GM12878 (cell line): ENCODE results near the gene NDUFV2. TPM values are rescaled to one million over a fixed set of nuclear protein-coding genes. Genes with fewer than 3 reads are reported as not detected.

Experiments
- ATAC-seq: fragments of 200-7000 bp; cut with Tn5 transposase; 3 replicates; pipeline ENCODE4 v1.9.1; 2020; ENCODE audit warnings: mild to moderate bottlenecking, moderate library complexity
- BruUV-seq: library from RNA; stranded (reverse); fragments of 400-500 nt; replicated peaks from 2 replicates; lab custom pipeline; 2021; lab: Mats Ljungman, UMichigan
- CTCF ChIA-PET: fragments of 300-600 bp; sonication (Branson Sonifier 250); formaldehyde crosslinking; extraction: SDS; loops from one replicate; lab custom pipeline; 2021; ENCODE audit warnings: inconsistent platforms; lab: Yijun Ruan, JAX
- POLR2A ChIA-PET: fragments of 350-600 bp; formaldehyde crosslinking; extraction: SDS; loops from one replicate; lab custom pipeline; 2021; ENCODE audit warnings: inconsistent platforms; lab: Charles Lee
- RAD21 ChIA-PET: fragments of 300-600 bp; sonication (Branson Sonifier 250); formaldehyde crosslinking; loops from one replicate; lab custom pipeline; 2023; ENCODE audit warnings: antibody characterized with exemption; ENCODE audit not compliant: unreplicated experiment; lab: Charles Lee
- SMC1A ChIA-PET: fragments of 300-600 bp; sonication (Branson Sonifier 250); formaldehyde crosslinking; loops from one replicate; lab custom pipeline; 2023; ENCODE audit not compliant: unreplicated experiment, uncharacterized antibody; lab: Charles Lee
- DNase-seq: peaks from one replicate; pipeline ENCODE4 v3.0.0-alpha.2; 2011; ENCODE audit warnings: low read depth, low spot score
- FAIRE-seq: peaks from 3 replicates; lab custom pipeline; 2011; peaks lifted over from hg19 to GRCh38; lab: Jason Lieb, UNC
- H2AFZ ChIP-seq: 2 replicates; pipeline ENCODE4 v1.6.0; 2011; ENCODE audit warnings: low read depth, low read length, control low read depth; ENCODE audit not compliant: control insufficient read depth
- H3K27ac ChIP-seq: 2 replicates; pipeline ENCODE4 v1.5.1; 2011; ENCODE audit warnings: control low read depth; ENCODE audit not compliant: control insufficient read depth, insufficient read depth
- H3K27me3 ChIP-seq, 2 experiments: replicated peaks in 1 of 2; 2 replicates each; pipeline versions ENCODE4 v1.6.0 to v1.6.1; 2011; ENCODE audit warnings: low read length in 1 of 2; ENCODE audit not compliant: control insufficient read depth in 2 of 2, insufficient read depth in 2 of 2
- H3K36me3 ChIP-seq, 2 experiments: 2 replicates each; pipeline ENCODE4 v1.5.1; 2011; ENCODE audit warnings: low read length in 1 of 2; ENCODE audit not compliant: control insufficient read depth in 2 of 2, insufficient read depth in 2 of 2
- H3K4me1 ChIP-seq: 2 replicates; pipeline ENCODE4 v1.6.1; 2011; ENCODE audit warnings: mild to moderate bottlenecking, low read length, moderate library complexity, mixed read lengths; ENCODE audit not compliant: control insufficient read depth, insufficient read depth
- H3K4me2 ChIP-seq: 2 replicates; pipeline ENCODE4 v1.6.0; 2011; ENCODE audit warnings: control low read depth; ENCODE audit not compliant: control insufficient read depth, insufficient read depth
- H3K4me3 ChIP-seq: fragments of 200-600 bp; sonication (generic); 2 replicates; pipeline ENCODE4 v1.5.1; 2016
- H3K79me2 ChIP-seq: 2 replicates; pipeline ENCODE4 v1.6.0; 2011; ENCODE audit warnings: low read length; ENCODE audit not compliant: control insufficient read depth, insufficient read depth
- H3K9ac ChIP-seq: 2 replicates; pipeline ENCODE4 v1.8.0; 2011; ENCODE audit warnings: low read length, control low read depth, mixed read lengths; ENCODE audit not compliant: control insufficient read depth, insufficient read depth
- H3K9me3 ChIP-seq: replicated peaks from 3 replicates; pipeline ENCODE4 v1.5.1; 2011; ENCODE audit warnings: mild to moderate bottlenecking, low read length; ENCODE audit not compliant: control insufficient read depth, insufficient read depth
- H4K20me1 ChIP-seq: 2 replicates; pipeline ENCODE4 v1.6.0; 2011; ENCODE audit not compliant: control insufficient read depth, insufficient read depth
- ATF7 ChIP-seq: fragments of 450-650 bp; IDR thresholded peaks from 2 replicates; pipeline ENCODE4 v1.6.1; 2016; ENCODE audit warnings: low read depth, mild to moderate bottlenecking
- EP300 ChIP-seq, 2 experiments: fragments of 150-350 bp in 1 of 2; IDR thresholded peaks; 2 replicates each; pipeline ENCODE4 v1.6.1; 2011 to 2012; ENCODE audit warnings: low read depth in 2 of 2, low read length in 2 of 2, borderline replicate concordance in 1 of 2, improper control_type of control experiment in 1 of 2, inconsistent platforms in 1 of 2; ENCODE audit not compliant: control insufficient read depth in 1 of 2
- NBN ChIP-seq: fragments of 450-650 bp; IDR thresholded peaks from 2 replicates; pipeline ENCODE4 v1.6.1; 2016
- NFYB ChIP-seq: IDR thresholded peaks from 2 replicates; pipeline ENCODE4 v1.6.1; 2011; ENCODE audit warnings: low read depth, mild to moderate bottlenecking, low read length, improper control_type of control experiment, moderate library complexity; ENCODE audit not compliant: insufficient read depth
- PML ChIP-seq: IDR thresholded peaks from 2 replicates; pipeline ENCODE4 v1.6.1; 2012; ENCODE audit warnings: low read length, inconsistent platforms
- RUNX3 ChIP-seq: IDR thresholded peaks from 2 replicates; pipeline ENCODE4 v1.6.1; 2012; ENCODE audit warnings: low read length, inconsistent platforms
- TARDBP ChIP-seq: IDR thresholded peaks from 2 replicates; pipeline ENCODE4 v1.6.1; 2016; ENCODE audit warnings: borderline replicate concordance
- TCF3 ChIP-seq: IDR thresholded peaks from 2 replicates; pipeline ENCODE4 v1.6.1; 2012; ENCODE audit warnings: low read depth, mild to moderate bottlenecking, low read length, borderline replicate concordance; ENCODE audit not compliant: insufficient read depth
- WGBS: methylation state at CpG from one replicate; pipeline ENCODE4 v1.1.6; 2016; ENCODE audit warnings: low lambda C conversion rate; ENCODE audit not compliant: insufficient replicate concordance, insufficient coverage; ENCODE audit errors: missing lambda C conversion rate; 5-methylcytosine and 5-hydroxymethylcytosine counted together
- in situ Hi-C: fragments of 300-500 bp; cut with MboI; formaldehyde crosslinking; loops from 9 replicates; pipeline ENCODE4 v1.14.3; 2018; ENCODE audit warnings: mixed read lengths
- intact Hi-C: fragments of 100-400 bp; cut with micrococcal nuclease; formaldehyde crosslinking; loops from one replicate; pipeline ENCODE4 v1.14.2; 2022; ENCODE audit not compliant: unreplicated experiment
- polyA plus RNA-seq, 11 experiments: library from polyadenylated mRNA; depleted of rRNA in 4 of 11; unstranded in 6 of 11; stranded (reverse) in 5 of 11; fragments of >200 nt; fragmentation: Nextera tagmentation in 4 of 11; fragmentation: Illumina TruSeq in 1 of 11; extraction: Ambion mirVana in 4 of 11; extraction: Trizol in 1 of 11; gene quantifications; 1 replicate in 1 of 11; 2 replicates in 10 of 11; pipeline versions ENCODE4 v1.2.1 to v1.2.3, GENCODE V29; 2011 to 2016; ENCODE audit warnings: inconsistent platforms in 2 of 11, missing spikeins in 2 of 11, low read depth in 1 of 11
- total RNA-seq, 4 experiments: library from RNA; depleted of rRNA in 3 of 4; stranded (reverse); fragments of >200 nt in 3 of 4; fragmentation: Illumina TruSeq in 1 of 4; extraction: Trizol in 1 of 4; gene quantifications; 2 replicates each; pipeline versions ENCODE4 v1.2.1 to v1.2.3, GENCODE V29; 2013 to 2021
- TF ChIP-seq, protein P1 (sequence below): fragments of 450-650 bp; formaldehyde crosslinking; IDR thresholded peaks from 2 replicates; pipeline ENCODE4 v1.5.0; 2022; ENCODE audit warnings: mild to moderate bottlenecking, missing genetic modification characterization
- TF ChIP-seq, protein P2 (sequence below): fragments of 450-650 bp; formaldehyde crosslinking; IDR thresholded peaks from 2 replicates; pipeline ENCODE4 v1.4.0; 2022; ENCODE audit warnings: mild to moderate bottlenecking, moderate library complexity
- TF ChIP-seq, protein P3 (sequence below): IDR thresholded peaks from 2 replicates; pipeline ENCODE4 v1.6.1; 2012; ENCODE audit warnings: low read depth, low read length, improper control_type of control experiment
- TF ChIP-seq, protein P4 (sequence below): fragments of 450-650 bp; IDR thresholded peaks from 2 replicates; pipeline ENCODE4 v1.6.1; 2016; ENCODE audit warnings: mild to moderate bottlenecking, moderate library complexity, borderline replicate concordance

Gene NDUFV2
- total and polyA plus RNA-seq, 10 of the 15 experiments (the other 5 are each of a cell fraction or from before 2014, with no cell fraction given) = 236 to 590 (median 321) TPM

DNA sequence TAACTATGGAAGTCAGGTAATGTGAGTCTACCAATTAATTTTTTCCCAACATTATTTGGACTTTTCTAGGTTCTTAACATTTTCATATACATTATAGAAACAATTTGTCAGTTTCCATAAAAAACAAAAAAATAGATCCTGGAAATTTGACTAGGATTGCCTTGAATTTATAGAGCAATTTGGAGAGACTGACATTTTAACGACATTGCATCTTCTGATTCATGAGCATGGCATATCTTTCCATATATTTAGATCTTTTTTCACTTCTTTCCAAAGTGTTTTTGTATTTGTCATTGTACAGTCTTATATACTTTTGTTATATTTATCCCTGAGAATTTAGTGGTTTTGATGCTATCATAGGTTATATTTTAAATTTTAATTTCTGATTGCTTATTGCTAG is 76.1 kb downstream of the NDUFV2 start:
- BruUV-seq = no TSS peak
- peaks cover 7% of the 10 kb centered on the region for H3K4me1 ChIP-seq
- H3K4me2 ChIP-seq = no peak overlapping the region
- no peak overlapping the region for H3K27ac ChIP-seq
- H3K9ac ChIP-seq = no peak overlapping the region
- H4K20me1 ChIP-seq = no peaks in the 10 kb centered on the region
- intact Hi-C loops (no loop called here), in situ Hi-C loops (no loop called here)
- H3K27me3 ChIP-seq = no peaks in the 10 kb centered on the region
- H2AFZ ChIP-seq = no peak overlapping the region
- FAIRE-seq (no peak), ATAC-seq (no peak), DNase-seq (no peak)
- peaks cover 0 to 13% of the 10 kb centered on the region in 2 experiments; a peak in 2 of 4 replicates for H3K36me3 ChIP-seq
- ChIA-PET RAD21 (no interaction called here), SMC1A (no interaction called here), CTCF (interaction anchor here (1.3 kb wide), 1 partner anchor 17 kb away, joined by 5 read pairs; no protein-coding TSS in a partner anchor), POLR2A (no interaction called here)
- H3K9me3 ChIP-seq = peaks cover 5% of the 10 kb centered on the region
- TF ChIP-seq EP300 (IDR thresholded peaks at IDR 0.05; ENCODE audit: borderline replicate concordance in 1 of 2, control insufficient read depth in 1 of 2, low read depth in 2 of 2, low read length in 2 of 2) = no peak
- no peak for TF ChIP-seq TARDBP
- no peak for TF ChIP-seq ATF7
- no peak for TF ChIP-seq TCF3
- TF ChIP-seq NFYB = no peak
- TF ChIP-seq, protein P1, sequence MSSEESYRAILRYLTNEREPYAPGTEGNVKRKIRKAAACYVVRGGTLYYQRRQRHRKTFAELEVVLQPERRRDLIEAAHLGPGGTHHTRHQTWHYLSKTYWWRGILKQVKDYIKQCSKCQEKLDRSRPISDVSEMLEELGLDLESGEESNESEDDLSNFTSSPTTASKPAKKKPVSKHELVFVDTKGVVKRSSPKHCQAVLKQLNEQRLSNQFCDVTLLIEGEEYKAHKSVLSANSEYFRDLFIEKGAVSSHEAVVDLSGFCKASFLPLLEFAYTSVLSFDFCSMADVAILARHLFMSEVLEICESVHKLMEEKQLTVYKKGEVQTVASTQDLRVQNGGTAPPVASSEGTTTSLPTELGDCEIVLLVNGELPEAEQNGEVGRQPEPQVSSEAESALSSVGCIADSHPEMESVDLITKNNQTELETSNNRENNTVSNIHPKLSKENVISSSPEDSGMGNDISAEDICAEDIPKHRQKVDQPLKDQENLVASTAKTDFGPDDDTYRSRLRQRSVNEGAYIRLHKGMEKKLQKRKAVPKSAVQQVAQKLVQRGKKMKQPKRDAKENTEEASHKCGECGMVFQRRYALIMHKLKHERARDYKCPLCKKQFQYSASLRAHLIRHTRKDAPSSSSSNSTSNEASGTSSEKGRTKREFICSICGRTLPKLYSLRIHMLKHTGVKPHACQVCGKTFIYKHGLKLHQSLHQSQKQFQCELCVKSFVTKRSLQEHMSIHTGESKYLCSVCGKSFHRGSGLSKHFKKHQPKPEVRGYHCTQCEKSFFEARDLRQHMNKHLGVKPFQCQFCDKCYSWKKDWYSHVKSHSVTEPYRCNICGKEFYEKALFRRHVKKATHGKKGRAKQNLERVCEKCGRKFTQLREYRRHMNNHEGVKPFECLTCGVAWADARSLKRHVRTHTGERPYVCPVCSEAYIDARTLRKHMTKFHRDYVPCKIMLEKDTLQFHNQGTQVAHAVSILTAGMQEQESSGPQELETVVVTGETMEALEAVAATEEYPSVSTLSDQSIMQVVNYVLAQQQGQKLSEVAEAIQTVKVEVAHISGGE (CRISPR knock-in tag) = no peak
- no peak for TF ChIP-seq RUNX3
- TF ChIP-seq, protein P2, sequence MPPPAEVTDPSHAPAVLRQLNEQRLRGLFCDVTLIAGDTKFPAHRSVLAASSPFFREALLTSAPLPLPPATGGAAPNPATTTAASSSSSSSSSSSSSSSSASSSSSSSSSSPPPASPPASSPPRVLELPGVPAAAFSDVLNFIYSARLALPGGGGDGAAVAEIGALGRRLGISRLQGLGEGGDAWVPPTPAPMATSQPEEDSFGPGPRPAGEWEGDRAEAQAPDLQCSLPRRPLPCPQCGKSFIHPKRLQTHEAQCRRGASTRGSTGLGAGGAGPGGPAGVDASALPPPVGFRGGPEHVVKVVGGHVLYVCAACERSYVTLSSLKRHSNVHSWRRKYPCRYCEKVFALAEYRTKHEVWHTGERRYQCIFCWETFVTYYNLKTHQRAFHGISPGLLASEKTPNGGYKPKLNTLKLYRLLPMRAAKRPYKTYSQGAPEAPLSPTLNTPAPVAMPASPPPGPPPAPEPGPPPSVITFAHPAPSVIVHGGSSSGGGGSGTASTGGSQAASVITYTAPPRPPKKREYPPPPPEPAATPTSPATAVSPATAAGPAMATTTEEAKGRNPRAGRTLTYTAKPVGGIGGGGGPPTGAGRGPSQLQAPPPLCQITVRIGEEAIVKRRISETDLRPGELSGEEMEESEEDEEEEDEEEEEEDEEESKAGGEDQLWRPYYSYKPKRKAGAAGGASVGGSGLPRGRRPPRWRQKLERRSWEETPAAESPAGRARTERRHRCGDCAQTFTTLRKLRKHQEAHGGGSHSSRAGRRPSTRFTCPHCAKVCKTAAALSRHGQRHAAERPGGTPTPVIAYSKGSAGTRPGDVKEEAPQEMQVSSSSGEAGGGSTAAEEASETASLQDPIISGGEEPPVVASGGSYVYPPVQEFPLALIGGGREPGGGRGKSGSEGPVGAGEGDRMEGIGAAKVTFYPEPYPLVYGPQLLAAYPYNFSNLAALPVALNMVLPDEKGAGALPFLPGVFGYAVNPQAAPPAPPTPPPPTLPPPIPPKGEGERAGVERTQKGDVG (CRISPR knock-in tag) = no peak
- TF ChIP-seq, protein P3, sequence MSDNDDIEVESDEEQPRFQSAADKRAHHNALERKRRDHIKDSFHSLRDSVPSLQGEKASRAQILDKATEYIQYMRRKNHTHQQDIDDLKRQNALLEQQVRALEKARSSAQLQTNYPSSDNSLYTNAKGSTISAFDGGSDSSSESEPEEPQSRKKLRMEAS = no peak
- TF ChIP-seq, protein P4, sequence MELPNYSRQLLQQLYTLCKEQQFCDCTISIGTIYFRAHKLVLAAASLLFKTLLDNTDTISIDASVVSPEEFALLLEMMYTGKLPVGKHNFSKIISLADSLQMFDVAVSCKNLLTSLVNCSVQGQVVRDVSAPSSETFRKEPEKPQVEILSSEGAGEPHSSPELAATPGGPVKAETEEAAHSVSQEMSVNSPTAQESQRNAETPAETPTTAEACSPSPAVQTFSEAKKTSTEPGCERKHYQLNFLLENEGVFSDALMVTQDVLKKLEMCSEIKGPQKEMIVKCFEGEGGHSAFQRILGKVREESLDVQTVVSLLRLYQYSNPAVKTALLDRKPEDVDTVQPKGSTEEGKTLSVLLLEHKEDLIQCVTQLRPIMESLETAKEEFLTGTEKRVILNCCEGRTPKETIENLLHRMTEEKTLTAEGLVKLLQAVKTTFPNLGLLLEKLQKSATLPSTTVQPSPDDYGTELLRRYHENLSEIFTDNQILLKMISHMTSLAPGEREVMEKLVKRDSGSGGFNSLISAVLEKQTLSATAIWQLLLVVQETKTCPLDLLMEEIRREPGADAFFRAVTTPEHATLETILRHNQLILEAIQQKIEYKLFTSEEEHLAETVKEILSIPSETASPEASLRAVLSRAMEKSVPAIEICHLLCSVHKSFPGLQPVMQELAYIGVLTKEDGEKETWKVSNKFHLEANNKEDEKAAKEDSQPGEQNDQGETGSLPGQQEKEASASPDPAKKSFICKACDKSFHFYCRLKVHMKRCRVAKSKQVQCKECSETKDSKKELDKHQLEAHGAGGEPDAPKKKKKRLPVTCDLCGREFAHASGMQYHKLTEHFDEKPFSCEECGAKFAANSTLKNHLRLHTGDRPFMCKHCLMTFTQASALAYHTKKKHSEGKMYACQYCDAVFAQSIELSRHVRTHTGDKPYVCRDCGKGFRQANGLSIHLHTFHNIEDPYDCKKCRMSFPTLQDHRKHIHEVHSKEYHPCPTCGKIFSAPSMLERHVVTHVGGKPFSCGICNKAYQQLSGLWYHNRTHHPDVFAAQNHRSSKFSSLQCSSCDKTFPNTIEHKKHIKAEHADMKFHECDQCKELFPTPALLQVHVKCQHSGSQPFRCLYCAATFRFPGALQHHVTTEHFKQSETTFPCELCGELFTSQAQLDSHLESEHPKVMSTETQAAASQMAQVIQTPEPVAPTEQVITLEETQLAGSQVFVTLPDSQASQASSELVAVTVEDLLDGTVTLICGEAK = no peak
- TF ChIP-seq NBN = no peak
- no peak for TF ChIP-seq PML
- 100% methylated on average over 1 of the region's 1 CpG for WGBS
- H3K4me3 ChIP-seq = no peak overlapping the region
- peaks cover 56% of the 10 kb centered on the region for H3K79me2 ChIP-seq
